Small intestine (tissue), 7 donors: ENCODE data around the gene NPFF. TPM values are rescaled to one million over a fixed set of nuclear protein-coding genes. Genes with fewer than 3 reads are reported as not detected.

Experiments used
- DNase-seq, 2 donors: peaks; one replicate each; pipeline versions ENCODE4 v3.0.0 to v3.0.0-alpha.2; 2013
- FAIRE-seq: peaks from 2 replicates; lab custom pipeline; 2012; peaks lifted over from hg19 to GRCh38; lab: Jason Lieb, UNC
- H3K27ac ChIP-seq, 3 donors: one replicate each; pipeline ENCODE4 v1.5.1; 2013; ENCODE audit warnings: low read length in 2 of 3, mild to moderate bottlenecking in 2 of 3, control low read depth in 1 of 3, inconsistent platforms in 1 of 3, low read depth in 1 of 3, moderate library complexity in 1 of 3
- H3K27me3 ChIP-seq, 3 donors: one replicate each; pipeline ENCODE4 v1.6.1; 2013; ENCODE audit warnings: low read length in 3 of 3, inconsistent platforms in 1 of 3; ENCODE audit not compliant: control insufficient read depth in 3 of 3, insufficient read depth in 3 of 3
- H3K36me3 ChIP-seq, 3 donors: one replicate each; pipeline ENCODE4 v1.6.1; 2013; ENCODE audit warnings: low read length in 3 of 3, inconsistent platforms in 1 of 3, low read depth in 1 of 3, mild to moderate bottlenecking in 1 of 3, moderate library complexity in 1 of 3; ENCODE audit not compliant: control insufficient read depth in 3 of 3, insufficient read depth in 2 of 3
- H3K4me1 ChIP-seq, 3 donors: one replicate each; pipeline ENCODE4 v1.6.1; 2013; ENCODE audit warnings: low read length in 2 of 3, inconsistent platforms in 1 of 3, low read depth in 1 of 3, mild to moderate bottlenecking in 1 of 3, moderate library complexity in 1 of 3; ENCODE audit not compliant: control insufficient read depth in 3 of 3, insufficient read depth in 2 of 3
- H3K4me3 ChIP-seq, 3 donors: one replicate each; pipeline ENCODE4 v1.5.1; 2013; ENCODE audit warnings: low read length in 3 of 3, control low read depth in 1 of 3, inconsistent platforms in 1 of 3, low read depth in 1 of 3, mild to moderate bottlenecking in 1 of 3, moderate library complexity in 1 of 3
- H3K9me3 ChIP-seq, 2 donors: one replicate each; pipeline ENCODE4 v1.6.1; 2013; ENCODE audit warnings: low read depth in 1 of 2, low read length in 1 of 2; ENCODE audit not compliant: control insufficient read depth in 2 of 2, insufficient read depth in 1 of 2
- WGBS, 3 donors: extraction: QIAGEN DNeasy Blood & Tissue Kit; methylation state at CpG; one replicate each; pipeline ENCODE4 v1.1.7; 2013; 5-methylcytosine and 5-hydroxymethylcytosine counted together
- polyA plus RNA-seq, 4 donors: library from polyadenylated mRNA; stranded (reverse) in 3 of 4; unstranded in 1 of 4; fragments of 200-250 nt in 3 of 4; fragments of 120-200 nt in 1 of 4; gene quantifications; one replicate each; pipeline versions ENCODE4 v1.2.1 to v1.2.3, GENCODE V29; 2013
- donor health status: healthy with polysubstance abuse.
- donor health status: control.
- donor health status: control.
- donor health status: Bipolar disorder and iron deficiency.
- donor health status: healthy.

Gene NPFF
- polyA plus RNA-seq, 4 donors: 0.12 to 4.2 TPM; not detected in 2

DNA sequence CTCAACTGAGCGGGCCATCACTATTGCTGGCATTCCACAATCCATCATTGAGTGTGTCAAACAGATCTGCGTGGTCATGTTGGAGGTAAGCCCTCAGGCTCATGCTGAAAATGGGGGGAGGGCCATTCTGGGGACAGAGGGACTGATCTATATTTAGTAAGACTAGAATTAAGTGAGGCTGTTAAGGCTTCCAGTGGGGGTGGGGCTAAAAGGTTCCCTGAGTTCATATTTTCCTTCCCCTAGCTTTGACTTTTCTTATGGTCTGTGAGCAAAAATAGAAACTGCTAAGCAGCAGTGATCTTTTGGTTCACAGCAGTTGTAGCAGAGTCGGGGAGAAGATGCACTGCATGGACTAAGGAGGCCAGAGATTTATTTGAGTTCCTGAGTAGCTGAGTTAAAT lies 46.2 kb downstream of the NPFF start:
- Histone ChIP-seq H3K27ac (no peak overlapping the region), H3K27me3 (no peaks in the 10 kb centered on the region), H3K36me3 (peaks cover 54 to 66% (median 63%) of the 10 kb centered on the region in 3 donors), H3K4me3 (no peak overlapping the region), H3K4me1 (peaks cover 0 to 2% (median 0%) of the 10 kb centered on the region in 3 donors), H3K9me3 (no peaks in the 10 kb centered on the region)
- FAIRE-seq (no peak), DNase-seq (no peak)
- 78 to 88% (median 88%) methylated on average over 3 of the region's 3 CpGs for WGBS, 3 donors

DNA sequence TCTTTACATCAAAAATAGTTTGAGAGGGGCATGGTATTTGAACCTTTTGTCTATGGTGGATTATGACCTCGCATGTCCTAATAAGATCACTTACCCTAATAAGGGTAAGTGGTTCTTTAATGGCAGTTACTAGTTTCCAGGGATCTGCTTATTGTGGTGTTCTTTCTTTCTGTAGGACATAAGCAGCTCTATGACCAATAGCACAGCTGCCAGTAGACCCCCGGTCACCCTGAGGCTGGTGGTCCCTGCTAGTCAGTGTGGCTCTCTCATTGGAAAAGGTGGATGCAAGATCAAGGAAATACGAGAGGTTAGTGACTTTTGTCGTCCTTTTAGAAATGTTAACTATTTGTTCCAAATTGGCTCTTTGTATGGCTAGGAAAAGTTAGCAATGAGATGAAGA lies 48.2 kb downstream of the NPFF start:
- Histone ChIP-seq H3K27me3 (no peaks in the 10 kb centered on the region), H3K36me3 (peaks cover 49 to 63% (median 61%) of the 10 kb centered on the region in 3 donors), H3K4me3 (no peak overlapping the region), H3K4me1 (peaks cover 0 to 11% (median 2%) of the 10 kb centered on the region in 3 donors), H3K27ac (no peak overlapping the region), H3K9me3 (no peaks in the 10 kb centered on the region)
- no peak for DNase-seq
- 73 to 81% (median 77%) methylated on average over 4 of the region's 4 CpGs for WGBS, 3 donors
- no peak for FAIRE-seq

Other genes starting within 250 kb of the NPFF start
- gene ESPL1, start 239.2 kb downstream of the NPFF start, polyA plus RNA-seq: 10 to 100 TPM in 3 of 4 donors, 1 to 10 TPM in 1; 8.0 to 48.9 (median 25.5) TPM
- 1,000 to 10,000 TPM in 1 of 4 donors, 100 to 1,000 TPM in 3; 620 to 1,223 (median 795) TPM for gene PFDN5, start 211.9 kb downstream of the NPFF start, polyA plus RNA-seq
- gene MYG1, start 207.8 kb downstream of the NPFF start, polyA plus RNA-seq: 10 to 100 TPM; 42.4 to 87.0 (median 66.9) TPM
- 10 to 100 TPM; 20.0 to 54.0 (median 33.7) TPM for gene AAAS, start 185.9 kb downstream of the NPFF start, polyA plus RNA-seq
- gene SP7, start 171.1 kb downstream of the NPFF start, polyA plus RNA-seq: under 1 TPM in 1 of 4 donors, not detected in 3; 0.01 TPM
- 10 to 100 TPM; 13.8 to 75.6 (median 18.3) TPM for gene SP1, start 127.3 kb downstream of the NPFF start, polyA plus RNA-seq
- gene AMHR2, start 83.6 kb downstream of the NPFF start, polyA plus RNA-seq: 10 to 100 TPM in 1 of 4 donors, under 1 TPM in 2, not detected in 1; 0.04 to 12.9 (median 0.81) TPM
- gene PRR13, start 65.8 kb downstream of the NPFF start, polyA plus RNA-seq: 1,000 to 10,000 TPM in 1 of 4 donors, 100 to 1,000 TPM in 3; 507 to 1,038 (median 704) TPM
- 100 to 1,000 TPM; 446 to 821 (median 494) TPM for gene PCBP2, start 55.4 kb downstream of the NPFF start, polyA plus RNA-seq
- gene MAP3K12, start 8.0 kb downstream of the NPFF start, polyA plus RNA-seq: 1 to 10 TPM in 3 of 4 donors, under 1 TPM in 1; 0.67 to 9.0 (median 4.3) TPM
- 10 to 100 TPM; 18.9 to 31.0 (median 26.9) TPM for gene TARBP2, start 6.2 kb downstream of the NPFF start, polyA plus RNA-seq
- gene ATF7, start 118.9 kb upstream of the NPFF start, polyA plus RNA-seq: 10 to 100 TPM in 3 of 4 donors, 1 to 10 TPM in 1; 8.6 to 32.9 (median 14.5) TPM
- gene ATP5MC2, start 168.6 kb upstream of the NPFF start, polyA plus RNA-seq: 100 to 1,000 TPM; 433 to 621 (median 568) TPM
- 10 to 100 TPM; 45.1 to 81.3 (median 46.6) TPM for gene CALCOCO1, start 220.0 kb upstream of the NPFF start, polyA plus RNA-seq
- gene CISTR, start 244.5 kb upstream of the NPFF start, polyA plus RNA-seq: not detected